Anterior cingulate cortex (tissue), 58 donors: Measurements from ENCODE around the gene ADAT2.
A peak's percentile ranks its signal among the peaks of the same experiment; 100 is the strongest.
"Not testable (repeated sequence)": the region's sequence is repeated elsewhere in the genome, so short reads cannot be mapped to it uniquely, and the experiment has no call there.

Experiments
- DNase-seq, 58 donors: peaks; one replicate each; lab custom pipeline; 2025; lab: John Stamatoyannopoulos, UW

ADAT2 gene

DNA sequence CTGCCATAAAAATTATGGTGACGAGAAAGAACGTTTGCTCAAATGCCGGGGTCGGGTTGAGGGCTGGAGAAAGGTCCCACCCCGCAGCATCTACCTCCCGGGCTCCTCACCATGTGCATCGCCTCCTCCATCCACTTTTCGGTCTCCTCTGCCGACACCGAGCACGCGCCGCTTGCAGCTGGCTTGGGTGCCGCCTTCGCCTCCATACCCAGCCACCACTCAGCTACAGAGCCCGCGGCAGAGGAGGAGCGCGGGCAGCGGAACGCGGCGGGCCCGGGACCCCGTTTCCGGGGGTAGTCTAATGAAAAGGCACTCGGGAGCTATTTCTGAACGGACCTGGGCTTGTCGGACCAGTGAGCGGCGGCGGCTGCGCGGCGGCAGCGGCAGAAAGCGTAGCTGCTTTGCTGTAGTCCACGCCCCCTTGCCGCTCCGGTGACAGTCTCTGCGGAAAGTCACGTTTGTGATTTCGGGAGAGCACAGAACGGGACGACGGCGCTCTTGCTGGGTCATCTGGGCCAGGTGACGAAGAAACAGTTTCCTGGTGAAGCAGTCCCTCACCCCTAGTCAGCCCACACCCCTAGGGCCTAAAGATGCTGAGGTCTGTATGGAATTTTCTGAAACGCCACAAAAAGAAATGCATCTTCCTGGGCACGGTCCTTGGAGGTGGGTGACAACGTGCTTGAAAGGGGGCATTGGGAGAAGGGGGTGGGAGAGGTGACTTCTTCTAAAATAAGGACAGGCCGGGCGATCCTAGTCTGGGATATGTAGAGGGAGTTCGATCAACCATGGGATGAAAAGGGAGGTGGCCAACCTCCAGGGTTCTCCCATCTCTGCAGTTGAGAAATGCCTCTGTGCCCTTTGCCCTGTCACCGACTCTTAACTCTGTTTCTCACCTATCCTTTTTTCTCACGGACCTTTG, at the start of gene ADAT2, which contains the start of gene PEX3:
ADAT2 (minus strand) TSS at position 243 of the 919 bp plus-strand sequence; CDS start at position 206, 37 bp downstream.
PEX3 (plus strand) TSS at position 353 of the 919 bp plus-strand sequence; CDS start at position 591, 238 bp downstream.
- DNase-seq = peak; percentile 61 to 96 (median 86)

DNA sequence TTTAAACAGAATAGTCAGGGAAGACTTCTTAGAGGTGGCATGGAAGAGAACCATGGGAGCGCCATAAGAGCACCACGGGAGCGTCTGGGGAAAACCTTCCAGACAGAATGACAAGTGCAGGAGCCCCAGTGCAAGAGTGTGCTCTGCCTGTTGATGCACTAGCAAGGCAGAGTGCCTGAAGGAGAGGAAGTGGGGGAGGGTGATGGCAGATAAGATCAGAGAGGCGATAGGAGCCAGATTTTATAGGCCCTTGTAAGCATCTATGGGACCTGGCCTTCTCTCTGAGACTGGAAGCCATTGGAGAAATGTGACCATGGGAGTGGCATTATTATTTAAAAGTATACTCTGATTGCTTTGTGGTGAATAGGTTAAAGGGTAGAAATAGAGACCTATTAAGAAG, 47.9 kb upstream of the ADAT2 start:
- no peak for DNase-seq

DNA sequence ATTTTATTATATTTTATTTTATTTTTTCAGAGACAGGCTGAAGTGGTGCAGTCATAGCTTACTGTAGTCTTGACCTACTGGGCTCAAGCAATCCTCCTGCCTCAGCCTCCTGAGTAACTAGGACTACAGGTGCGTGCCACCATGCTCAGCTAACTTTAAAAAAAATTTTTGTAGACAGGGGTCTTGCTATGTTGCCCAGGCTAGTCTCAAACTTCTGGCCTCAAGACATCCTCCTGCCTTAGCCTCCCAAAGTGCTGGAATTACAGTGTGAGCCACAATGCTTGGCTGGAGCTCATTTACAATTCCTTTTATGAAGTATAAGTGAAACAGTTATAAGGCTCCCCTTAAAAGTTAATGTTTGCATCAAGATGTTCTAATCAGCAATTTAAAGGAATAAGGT, 46.5 kb upstream of the ADAT2 start:
- no peak for DNase-seq

DNA sequence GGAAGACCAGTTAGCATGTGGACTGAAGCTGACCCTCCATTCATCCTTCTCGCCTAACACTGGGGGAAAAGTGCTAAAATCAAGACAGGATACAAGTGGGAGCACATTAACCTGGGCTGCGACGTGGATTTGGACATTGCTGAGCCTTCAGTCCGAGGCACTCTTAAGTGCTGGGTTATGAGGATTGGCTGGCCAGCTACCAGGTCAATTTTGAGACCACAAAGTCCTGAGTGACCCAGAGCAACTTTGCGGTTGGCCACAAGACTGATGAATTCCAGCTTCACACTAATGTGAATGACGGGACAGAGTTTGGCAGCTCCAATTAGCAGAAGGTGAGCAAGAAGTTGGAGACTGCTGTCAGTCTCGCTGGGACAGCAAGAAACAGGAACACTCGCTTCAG, 40.3 kb upstream of the ADAT2 start:
- no peak for DNase-seq

DNA sequence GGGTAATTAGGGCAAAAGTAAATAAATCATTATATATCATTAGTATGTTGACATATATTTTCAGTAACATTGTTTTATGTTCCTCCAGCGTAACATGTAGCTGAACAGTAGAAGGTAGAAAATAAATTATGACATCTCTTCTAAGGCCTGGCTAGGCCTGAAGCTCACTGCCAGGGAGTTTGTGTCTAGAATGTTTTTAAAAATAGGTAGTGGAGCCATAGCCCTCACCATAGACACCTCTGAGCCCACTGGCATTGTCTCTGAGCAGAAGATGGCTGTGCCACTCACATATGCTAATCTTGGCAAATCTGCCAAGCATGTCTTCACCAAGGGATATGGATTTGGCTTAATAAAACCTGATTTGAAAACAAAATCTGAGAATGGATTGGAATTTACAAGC, 39.7 kb upstream of the ADAT2 start:
- no peak for DNase-seq

DNA sequence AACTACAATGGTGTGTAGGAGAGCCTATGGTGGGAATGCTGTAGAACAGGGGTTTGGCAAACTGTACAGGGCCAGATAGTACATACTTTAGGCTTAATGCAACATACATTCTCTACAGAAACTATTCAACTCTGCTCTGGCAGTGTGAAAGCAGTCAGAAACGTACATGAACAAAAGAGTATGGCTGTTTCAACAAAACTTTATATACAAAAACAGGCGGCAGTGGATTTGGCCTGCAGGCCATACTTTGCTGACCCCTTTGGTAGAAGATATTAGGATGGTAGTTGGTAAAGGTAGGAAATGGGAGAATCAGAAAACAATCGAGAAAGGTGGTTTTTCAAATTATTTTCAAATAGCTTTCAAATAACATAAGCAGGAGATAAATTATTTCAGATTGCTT, 36.3 kb upstream of the ADAT2 start:
- DNase-seq = no peak

DNA sequence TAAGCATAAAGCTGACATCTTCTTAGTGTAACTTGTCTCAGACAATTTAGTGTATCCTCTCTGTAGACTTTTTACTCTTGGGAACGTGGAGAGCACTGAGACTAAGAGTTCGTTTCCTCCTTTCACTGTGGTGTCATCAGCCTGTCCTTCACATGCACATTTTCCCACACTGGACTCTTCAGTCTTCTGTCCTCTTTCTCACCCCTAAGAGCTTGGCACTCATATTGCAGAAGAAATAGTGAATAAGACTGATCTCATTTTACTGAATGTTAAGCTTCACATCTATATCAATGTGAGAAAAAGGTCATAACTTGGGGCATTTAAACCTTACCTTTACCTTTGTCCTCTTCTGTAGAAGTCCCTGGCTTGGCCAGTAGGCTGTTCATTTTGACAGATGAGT, 35.5 kb upstream of the ADAT2 start:
- DNase-seq = no peak

DNA sequence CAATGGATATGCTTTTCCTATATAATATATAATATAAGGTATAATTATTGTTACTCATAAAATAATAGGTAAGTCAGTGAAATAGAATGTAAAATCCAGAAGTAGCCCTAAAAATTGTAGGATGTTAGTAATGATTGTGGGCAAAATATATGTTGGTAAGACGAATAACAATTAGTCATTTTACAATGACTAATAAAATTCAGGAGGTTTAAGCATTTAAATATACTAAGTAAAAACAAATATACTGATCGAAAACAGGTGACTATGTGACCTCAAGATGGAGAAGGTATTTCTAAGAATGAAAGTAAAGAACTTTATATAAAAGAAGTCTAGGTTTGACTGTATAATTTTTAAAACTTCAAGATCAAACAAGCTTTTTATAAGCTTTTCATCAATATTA, 32.1 kb upstream of the ADAT2 start:
- DNase-seq = no peak

DNA sequence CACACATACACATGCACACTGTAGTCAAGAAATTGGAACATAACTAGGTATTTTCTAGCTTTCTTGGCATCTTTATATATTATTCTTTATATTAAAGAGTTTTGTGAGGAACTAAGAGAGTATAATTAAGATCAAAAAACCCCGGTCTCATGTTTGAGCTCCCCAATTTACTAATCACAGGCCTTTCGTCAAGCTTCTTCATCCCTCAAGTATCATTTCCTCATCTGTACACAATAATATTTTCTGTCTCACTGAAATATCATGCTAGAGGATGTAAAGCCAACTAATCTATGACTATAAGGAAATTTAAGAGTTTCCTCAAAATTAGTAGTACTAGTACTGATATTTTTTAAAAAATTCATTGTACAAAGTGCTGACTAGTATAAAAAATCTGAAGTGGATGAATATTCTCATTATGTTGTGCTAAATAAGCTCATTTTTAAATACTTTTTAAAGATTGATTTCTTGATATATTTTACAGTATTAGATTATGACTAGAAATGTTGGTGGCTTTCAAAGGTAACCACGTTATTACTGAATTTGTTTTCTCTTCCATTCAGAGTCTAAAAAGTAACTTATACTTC, 28.1 kb upstream of the ADAT2 start:
- no peak for DNase-seq

DNA sequence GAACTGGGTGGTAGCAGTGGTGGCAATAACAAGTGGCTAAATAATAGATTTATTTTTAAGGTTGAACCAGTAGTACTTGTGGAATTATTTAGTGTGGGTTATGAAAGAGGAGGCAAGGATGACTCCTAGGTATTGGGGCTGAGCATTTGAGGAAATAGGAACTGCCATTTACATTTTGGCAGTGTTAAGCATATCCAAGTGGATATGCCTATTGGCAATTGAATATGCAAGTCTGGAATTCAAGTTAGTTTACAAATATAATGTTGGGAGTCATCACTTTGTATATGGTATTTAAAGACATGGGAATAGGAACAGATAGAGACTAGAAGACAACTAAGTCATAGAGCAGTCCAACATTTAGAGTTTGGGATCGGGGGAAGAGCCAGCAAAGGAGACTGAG, 26.1 kb upstream of the ADAT2 start:
- DNase-seq = no peak

DNA sequence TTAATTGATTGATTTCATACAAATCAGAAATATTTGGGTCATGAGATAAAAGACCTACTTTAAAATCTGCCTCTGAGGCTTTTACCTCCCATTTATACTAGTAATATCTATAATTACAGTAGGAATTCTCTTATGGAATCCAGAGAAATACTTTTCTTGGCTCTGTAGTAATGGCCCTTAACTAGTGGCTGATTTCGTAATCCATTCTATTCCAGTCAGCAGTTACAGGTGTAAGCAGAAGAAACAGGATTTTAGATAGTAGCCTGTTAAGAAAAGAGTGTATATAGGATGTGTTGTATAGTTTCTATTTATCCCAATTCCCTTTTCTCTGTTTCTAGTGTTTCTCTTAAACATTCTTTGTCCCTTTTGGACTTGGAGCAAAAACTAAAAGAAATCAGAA, 21.3 kb upstream of the ADAT2 start:
- no peak for DNase-seq

DNA sequence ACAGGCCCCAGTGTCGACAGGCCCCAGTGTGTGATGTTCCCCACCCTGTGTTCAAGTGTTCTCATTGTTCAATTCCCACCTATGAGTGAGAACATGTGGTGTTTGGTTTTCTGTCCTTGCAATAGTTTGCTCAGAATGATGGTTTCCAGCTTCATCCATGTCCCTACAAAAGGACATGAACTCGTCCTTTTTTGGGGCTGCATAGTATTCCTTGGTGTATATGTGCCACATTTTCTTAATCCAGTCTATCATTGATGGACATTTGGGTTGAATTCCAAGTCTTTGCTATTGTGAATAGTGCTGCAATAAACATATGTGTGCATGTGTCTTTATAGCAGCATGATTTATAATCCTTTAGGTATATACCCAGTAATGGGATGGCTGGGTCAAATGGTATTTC, 18.3 kb upstream of the ADAT2 start:
- DNase-seq = not testable (repeated sequence)

DNA sequence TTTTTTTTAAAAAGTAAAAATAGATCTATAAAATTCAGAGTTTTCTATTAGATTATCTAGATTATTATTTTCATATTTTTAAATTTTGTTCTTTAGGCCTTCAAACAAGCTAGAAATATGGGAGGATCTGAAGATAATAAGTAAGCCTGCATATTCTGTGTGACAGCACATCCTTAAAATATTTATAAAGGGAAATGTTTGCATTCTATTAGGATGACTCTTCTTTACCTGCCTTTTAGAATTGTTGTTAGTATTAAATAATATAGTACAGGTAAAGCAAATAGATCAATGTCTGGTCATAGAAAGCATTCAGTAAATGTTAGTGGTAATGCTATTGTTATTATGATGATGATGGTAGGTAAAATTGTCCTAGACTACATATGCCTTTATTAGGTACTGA, 17.5 kb upstream of the ADAT2 start:
- DNase-seq = no peak

DNA sequence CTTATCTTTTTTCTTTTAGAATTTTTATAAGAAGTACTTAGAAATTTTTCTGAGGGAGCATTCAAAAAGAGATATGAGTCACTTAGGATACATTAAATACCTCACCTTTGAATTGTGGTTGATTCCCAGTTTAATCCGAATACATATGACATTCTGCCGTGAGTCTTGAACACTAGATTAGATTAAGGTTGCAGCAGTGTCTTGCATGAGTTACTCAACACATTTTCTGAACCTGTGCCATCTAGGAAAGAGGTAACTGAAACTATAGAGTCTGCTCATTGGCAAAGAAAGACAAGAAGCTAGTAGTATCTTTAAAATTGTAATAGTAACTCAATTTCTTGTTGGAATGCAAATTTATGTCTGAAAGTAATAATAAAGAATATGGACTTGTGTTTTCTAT, 15.1 kb upstream of the ADAT2 start:
- DNase-seq = no peak

DNA sequence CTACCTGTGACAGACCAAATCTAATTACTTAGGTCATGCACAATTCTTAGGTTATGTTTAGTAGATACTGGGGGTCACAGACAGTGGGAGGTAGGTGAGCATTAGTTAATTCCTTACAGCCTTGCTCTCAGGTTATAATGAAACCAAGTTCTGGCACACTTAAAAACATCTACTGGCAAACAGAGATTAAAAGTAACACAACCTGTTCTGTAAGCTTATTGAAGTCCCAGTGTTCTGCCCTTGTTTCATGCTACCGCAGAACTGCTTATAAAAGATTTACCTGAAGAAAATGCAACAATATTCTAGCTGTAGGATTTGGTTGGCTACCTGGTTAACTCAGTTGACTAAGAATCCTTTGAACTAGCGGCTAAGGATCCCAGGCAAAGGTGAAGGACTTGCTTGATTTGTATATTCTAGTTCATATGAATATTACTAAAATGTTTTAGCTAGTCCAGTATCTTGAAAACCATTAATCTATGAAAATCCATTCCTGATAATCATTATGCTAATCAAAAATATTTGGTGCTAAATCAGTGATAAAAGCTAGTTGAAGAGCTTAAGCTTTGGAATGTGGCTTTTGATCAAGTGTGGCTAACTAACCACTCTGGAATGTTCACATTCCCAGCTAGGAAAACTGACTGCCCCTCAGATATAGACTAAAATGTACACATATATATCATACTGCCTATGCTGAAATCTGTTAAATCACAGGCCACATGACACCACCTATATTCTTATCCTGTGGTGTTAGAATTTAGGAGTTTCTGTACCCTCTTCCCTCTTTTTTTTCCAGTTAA, 7.3 kb upstream of the ADAT2 start:
- no peak for DNase-seq

DNA sequence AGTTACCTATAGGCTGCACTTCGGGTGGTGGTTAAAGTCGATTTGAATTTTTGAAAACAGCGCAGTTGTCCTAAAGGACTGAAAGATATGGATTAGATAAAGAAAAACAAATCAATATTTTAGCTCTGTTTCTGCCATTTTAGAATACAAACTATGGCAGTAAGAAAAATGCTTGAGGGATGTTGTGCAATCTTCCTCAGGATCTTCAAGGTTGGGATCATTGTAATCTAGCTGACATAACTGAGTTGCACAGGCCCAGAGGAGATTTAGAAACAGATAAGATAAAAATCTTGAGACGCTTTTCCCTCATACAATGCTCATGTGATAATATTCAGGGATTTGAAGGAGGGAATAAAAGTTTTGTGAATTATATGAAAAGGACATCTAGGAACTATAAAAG, 1.0 kb upstream of the ADAT2 start:
- no peak for DNase-seq

DNA sequence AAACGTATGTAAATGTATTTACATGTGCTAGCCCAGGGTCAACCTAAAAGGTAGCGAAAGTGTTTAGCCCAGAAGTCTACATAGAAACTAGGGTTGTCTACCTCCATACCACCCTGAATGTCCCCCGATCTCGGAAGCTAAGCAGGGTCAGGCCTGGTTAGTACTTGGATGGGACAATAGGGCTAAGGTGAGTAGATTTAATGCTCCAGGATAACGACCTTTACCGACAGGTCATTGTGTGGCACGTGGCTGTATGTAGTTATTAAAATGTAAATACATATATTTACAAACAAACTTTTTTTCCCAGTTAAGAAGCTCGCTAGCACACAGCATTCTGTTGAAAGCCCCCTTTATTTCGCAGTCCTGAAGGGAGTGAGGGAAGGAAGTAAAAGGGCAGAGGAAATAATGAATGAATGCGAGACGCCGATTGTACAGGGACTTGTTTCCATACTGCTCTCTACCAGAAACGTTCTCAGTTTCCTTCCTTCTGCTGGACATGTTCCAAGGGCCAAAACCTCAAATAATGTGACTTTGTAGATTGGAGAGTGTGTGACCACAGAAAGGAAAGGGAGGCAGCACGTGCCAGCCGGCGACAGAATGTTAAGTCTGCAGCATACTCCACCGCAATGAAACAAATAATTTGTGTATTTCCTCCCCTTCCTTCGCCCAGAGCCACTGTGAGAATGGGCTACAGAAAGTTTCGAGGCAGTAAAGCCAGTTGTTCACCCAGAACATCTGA, 612 bp downstream of the ADAT2 start:
- DNase-seq = peak in 8 of 58 donors; percentile 10 to 61 (median 37)

DNA sequence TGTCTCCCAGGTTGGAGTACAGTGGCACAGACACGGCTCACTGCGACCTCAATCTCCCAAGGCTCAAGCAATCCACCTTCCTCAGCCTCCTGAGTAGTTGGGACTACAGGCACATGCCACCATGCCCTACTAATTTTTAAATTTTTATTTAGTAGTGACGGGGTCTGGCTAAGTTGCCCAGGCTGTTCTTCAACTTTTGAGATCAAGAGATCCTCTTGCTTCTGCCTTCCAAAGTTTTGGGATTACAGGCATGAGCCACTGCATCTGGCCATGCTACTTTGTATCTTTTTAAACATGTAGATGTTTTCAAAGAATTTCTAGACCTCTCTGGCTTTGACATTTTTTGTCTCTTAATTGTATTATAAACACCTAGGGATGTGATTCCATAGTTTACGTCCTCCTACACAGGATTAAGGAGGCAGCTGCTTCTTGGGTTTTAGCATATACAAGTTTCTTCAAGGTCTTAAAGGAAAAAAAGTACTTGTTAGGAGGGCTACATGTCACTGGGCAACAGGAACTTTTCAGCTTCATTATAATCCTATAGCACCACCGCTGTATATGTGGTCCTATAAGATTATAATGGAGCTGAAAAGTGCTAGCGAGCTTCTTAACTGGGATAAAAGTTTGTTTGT, 1.3 kb downstream of the ADAT2 start:
- DNase-seq = no peak

DNA sequence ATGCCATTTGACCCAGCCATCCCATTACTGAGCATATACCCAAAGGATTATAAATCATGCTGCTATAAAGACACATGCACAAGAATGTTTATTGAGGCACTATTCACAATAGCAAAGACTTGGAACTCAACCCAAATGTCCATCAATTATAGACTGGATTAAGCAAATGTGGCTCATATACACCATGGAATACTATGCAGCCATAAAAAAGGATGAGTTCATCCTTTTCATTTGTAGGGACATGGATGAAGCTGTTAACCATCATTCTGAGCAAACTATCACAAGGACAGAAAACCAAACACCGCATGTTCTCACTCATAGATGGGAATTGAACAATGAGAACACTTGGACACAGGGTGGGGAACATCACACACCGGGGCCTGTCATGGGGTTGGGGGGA, 2.6 kb downstream of the ADAT2 start:
- DNase-seq = not testable (repeated sequence)

DNA sequence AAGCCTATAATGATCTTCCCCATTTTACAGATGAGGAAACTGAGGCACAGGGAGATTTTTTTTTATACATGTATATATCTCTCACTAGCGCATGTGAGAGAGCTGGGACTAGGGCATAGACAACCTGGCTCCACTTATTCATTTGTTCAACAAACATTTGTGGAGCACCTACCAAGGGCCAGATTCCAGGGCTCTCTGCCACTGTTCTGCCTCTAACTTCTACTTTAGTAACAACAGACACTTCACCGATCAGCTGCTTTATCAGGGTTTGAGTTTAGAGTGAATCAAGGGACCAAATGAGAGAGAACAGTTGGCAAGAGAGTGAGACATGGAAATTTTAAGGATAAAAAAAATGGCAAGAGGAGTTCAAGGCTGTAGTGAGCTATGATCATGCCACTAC, 7.4 kb downstream of the ADAT2 start:
- DNase-seq = no peak
